HG02852 (cell line): ENCODE measurements around the gene GPS2.
A peak's percentile ranks its signal among the peaks of the same experiment; 100 is the strongest.
"Not testable (repeated sequence)": the region's sequence is repeated elsewhere in the genome, so short reads cannot be mapped to it uniquely, and the experiment has no call there.

ENCODE experiments used
- ATAC-seq: cut with Tn5 transposase; IDR thresholded peaks from one replicate; pipeline ENCODE4 v1.9.1; 2021; ENCODE audit warnings: mild to moderate bottlenecking, moderate library complexity; ENCODE audit not compliant: unreplicated experiment

Gene GPS2

GRCh38 chr17:7337600-7337999, 22.4 kb upstream of the GPS2 start:
- not testable (repeated sequence) for ATAC-seq

- ATAC-seq, result peak; percentile 73
Measured at GRCh38 chr17:7336240-7337175, 21.3 kb upstream of the GPS2 start, which contains the start of gene ACAP1. Gene ACAP1, plus strand, starts transcription at chr17:7336529. Its CDS starts 206 bp downstream, at chr17:7336735.

- ATAC-seq, result not testable (repeated sequence)
Measured at GRCh38 chr17:7335765-7336164, 20.6 kb upstream of the GPS2 start.

GRCh38 chr17:7334938-7335538, 19.9 kb upstream of the GPS2 start:
- ATAC-seq, result no peak

GRCh38 chr17:7332600-7333069, 17.5 kb upstream of the GPS2 start:
- not testable (repeated sequence) for ATAC-seq

GRCh38 chr17:7332111-7332510, 17.0 kb upstream of the GPS2 start:
- no peak for ATAC-seq

- no peak for ATAC-seq
Measured at GRCh38 chr17:7330638-7331015, 15.5 kb upstream of the GPS2 start.

- ATAC-seq, result peak; percentile 49
Measured at GRCh38 chr17:7329997-7330637, 15.0 kb upstream of the GPS2 start.

- ATAC-seq, result peak; percentile 59
Measured at GRCh38 chr17:7329374-7329996, 14.3 kb upstream of the GPS2 start.

GRCh38 chr17:7328840-7329373, 13.7 kb upstream of the GPS2 start, which contains the start of gene NEURL4:
Gene NEURL4, minus strand, starts transcription at chr17:7329335. Its CDS starts 23 bp downstream, at chr17:7329312.
- ATAC-seq, result peak; percentile 15

- ATAC-seq, result no peak
Measured at GRCh38 chr17:7328009-7328408, 12.8 kb upstream of the GPS2 start.

- ATAC-seq, result no peak
Measured at GRCh38 chr17:7327501-7327900, 12.3 kb upstream of the GPS2 start.

GRCh38 chr17:7327056-7327455, 11.9 kb upstream of the GPS2 start:
- ATAC-seq, result no peak

GRCh38 chr17:7326186-7326585, 11.0 kb upstream of the GPS2 start:
- no peak for ATAC-seq

- no peak for ATAC-seq
Measured at GRCh38 chr17:7325031-7325528, 9.9 kb upstream of the GPS2 start.

- ATAC-seq, result no peak
Measured at GRCh38 chr17:7324438-7324779, 9.2 kb upstream of the GPS2 start.

GRCh38 chr17:7323731-7324437, 8.7 kb upstream of the GPS2 start:
- ATAC-seq, result no peak

GRCh38 chr17:7322520-7323194, 7.5 kb upstream of the GPS2 start:
- no peak for ATAC-seq

GRCh38 chr17:7321466-7321865, 6.3 kb upstream of the GPS2 start:
- no peak for ATAC-seq
